Stimulated activated CD4-positive, alpha-beta T cell treated with anti-CD3 and anti-CD28 coated beads, Interleukin-4, amount 100 ng/mL, for 24 hours (primary cell): ENCODE data around the gene MAGEA4.

Source experiments
- DNase-seq: peaks from one replicate; pipeline ENCODE4 v3.0.0-alpha.2; 2020

Gene MAGEA4

DNA sequence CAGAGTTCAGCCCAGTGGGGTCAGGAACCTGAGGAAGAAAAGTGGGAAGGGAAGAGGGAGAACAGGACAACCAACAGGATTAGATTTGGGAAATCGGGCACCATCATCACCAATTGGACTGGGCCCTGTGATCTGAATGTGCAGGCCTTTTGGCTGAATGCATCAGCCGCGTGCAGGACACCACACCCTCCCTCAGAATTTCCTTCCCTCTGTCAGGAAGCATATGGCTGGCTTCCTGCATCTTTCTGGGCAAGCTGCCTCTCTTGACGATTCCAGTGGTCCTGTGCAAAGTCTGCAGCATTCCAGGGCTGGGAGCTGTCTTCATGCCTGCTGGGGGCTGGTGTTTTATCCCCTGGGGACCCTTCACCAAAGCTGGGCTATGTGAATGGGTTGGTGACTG is 16.4 kb downstream of the MAGEA4 start:
- no peak for DNase-seq

DNA sequence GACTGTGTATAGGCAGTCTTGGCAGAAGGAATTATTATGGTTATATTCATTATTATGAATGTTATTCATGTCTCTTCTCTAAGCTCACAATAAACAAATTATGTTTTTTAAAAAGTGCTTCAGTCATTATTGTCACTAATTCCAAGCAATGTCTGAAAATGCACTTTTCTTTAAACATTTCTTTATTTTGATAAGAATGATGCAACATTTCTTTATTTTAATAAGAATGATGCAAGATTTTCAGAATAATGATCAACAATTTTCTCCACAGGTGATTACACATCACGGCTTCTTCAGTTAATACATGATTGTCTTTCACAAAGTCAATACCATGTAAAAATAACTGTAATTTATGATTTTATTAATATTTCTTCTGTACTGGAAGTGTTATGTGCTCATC is 22.7 kb downstream of the MAGEA4 start:
- DNase-seq = no peak

DNA sequence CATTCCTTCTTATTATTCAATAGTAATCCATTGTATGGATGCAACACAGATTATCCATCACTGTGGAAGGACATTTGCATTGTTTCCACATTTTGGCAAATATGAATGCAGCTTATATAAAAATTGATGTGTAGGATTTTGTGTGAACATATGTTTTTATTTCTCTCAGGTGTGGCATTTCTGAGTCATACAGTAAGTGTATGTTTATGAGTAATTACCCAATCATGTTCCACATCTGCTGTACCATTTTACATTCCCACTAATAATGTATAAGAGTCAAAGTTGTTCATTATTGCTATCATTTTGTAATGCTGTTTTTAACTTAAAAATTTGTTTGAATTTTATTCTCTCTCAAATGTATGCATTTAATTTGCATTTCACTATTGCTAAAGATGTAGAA is 25.5 kb downstream of the MAGEA4 start:
- no peak for DNase-seq

DNA sequence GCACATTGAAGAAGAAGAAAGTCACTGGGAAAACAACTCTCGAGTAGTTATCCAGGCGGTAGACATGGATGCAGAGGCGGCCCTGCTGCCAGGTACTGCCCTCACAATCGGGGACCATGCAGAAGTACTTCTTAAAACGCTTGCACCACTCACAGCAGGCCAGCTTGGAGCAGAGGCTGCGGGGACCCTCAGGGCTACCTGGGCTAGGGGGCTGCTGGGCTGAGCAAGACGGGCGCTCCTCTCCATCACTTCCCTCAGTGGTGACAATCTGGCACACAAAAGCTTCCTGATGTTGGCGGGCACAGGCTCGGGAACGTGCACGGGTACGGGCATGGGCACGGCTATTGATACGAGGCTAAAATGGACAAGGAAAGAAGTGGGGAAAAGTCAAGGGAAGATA is 42.0 kb downstream of the MAGEA4 start:
- no peak for DNase-seq

DNA sequence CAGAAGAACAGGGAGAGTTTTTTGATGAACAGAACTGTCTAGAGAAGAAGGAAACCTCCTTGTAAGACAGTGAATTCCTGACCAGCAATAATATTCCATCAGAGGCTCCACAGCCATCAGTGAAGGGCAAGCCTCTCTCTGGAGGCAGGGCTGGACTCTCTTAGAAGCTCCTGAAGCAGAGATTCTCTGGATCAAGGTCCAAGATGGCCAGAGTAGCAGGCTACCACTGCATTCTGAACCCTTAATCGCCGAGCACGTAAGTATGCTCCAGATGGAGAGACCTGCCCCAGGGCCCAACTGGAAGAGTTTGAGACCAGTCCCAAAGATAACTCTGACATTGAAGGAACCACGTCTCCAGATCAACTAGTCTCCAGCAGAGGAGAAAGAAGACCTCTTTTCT is 45.4 kb downstream of the MAGEA4 start:
- DNase-seq = no peak

DNA sequence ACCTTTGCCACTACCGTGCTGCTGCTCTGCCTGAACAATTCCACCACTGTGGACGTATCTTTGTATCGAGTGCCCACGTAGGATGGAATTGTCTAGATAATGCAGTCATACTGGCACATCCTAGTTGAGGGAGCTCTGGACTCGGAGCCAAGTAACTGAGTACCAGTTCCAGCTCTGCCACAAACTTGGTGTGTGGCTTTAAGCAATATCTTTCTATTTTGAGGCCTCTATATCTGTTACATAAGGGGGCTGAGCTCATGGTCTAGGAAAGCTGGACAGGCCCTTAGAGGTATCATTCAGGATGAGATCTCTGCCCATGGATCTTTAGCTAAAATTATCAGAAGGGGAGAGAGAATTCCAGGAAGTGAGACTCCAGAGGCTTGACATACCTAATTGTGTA is 49.3 kb downstream of the MAGEA4 start:
- DNase-seq = no peak

DNA sequence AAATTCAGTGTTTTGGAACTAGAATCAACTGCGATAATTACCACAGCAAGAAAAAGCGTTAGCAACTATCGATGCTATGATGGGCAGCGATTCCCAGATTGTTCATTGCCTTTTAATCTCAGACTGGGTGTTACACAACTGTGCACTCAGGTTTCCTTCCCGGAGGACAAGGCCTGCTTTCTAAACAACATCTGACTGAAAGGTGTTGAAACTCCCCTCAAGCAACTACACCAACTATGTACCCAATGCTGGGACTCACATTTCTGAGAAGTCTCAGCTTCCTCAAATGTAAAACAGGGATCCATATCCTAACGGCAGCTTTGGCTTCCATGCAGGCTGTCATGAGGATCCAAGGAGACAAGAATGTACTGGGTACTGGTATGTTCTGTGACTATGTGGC is 53.5 kb downstream of the MAGEA4 start:
- no peak for DNase-seq

DNA sequence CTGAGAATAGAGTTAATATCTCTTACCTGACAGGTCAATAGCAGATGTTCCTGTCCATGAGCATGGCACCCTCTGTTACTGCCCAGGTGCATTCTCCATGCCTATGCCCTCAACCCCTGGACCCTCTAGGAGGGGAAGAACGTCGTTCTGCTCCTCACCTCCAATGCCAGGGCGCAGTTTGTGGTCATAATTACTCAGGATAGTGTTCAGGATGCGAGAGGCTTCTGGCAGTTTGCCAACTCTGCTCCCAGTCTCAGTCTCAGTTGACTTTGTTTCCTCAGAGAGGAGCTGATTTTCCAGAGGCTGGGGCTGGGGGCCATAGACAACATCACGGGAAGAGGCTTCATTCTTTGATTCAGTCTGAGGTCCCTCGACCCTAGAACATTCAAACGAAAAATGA is 57.3 kb downstream of the MAGEA4 start:
- DNase-seq = no peak

DNA sequence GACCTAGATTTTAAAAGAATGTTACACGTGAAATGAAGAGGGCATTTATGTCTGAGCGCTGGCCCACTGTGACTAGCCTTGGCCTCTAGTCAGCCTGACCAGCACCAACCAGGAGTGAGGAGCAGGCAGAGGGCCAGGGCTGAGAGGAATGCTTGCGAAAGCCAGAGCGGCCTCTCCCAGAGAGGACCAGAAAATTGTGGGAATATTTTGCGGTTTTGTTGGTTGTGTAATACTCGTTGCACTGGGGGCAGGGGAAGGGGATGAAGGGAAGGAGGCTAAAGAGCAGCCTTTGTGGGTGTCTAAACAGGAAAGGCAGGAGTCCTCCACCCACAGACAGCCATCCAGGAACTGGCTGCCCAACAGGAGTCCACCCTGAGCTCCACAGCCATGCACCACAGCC is 58.0 kb downstream of the MAGEA4 start:
- no peak for DNase-seq

DNA sequence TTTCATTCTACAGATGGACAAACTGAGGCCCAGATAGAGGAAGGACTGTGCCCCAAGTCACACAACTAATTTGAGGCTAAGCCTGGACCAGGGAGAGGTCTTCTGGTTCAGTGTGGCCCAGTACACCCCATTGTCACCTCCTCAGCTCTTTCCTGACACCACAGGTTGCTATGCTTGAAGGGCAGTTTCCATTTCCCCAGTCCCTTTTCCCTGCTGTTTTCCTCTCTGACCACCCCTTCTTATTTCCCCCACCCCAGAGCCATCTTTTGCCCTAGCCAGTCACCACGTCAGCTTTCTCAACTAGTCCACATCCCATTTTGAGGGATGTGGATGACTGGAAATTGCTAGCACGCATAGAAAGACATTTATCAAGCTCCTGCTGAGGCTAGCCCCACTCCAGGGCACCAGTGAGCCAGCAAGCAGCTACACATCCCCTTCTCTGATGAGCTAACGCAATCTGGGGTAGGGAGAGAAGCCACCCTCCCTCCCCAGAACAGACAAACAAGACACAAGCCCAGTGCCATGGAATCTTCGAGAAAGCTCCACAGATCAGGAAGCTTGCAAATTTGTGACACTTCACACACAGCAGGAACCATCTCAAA is 60.5 kb downstream of the MAGEA4 start:
- DNase-seq = no peak

DNA sequence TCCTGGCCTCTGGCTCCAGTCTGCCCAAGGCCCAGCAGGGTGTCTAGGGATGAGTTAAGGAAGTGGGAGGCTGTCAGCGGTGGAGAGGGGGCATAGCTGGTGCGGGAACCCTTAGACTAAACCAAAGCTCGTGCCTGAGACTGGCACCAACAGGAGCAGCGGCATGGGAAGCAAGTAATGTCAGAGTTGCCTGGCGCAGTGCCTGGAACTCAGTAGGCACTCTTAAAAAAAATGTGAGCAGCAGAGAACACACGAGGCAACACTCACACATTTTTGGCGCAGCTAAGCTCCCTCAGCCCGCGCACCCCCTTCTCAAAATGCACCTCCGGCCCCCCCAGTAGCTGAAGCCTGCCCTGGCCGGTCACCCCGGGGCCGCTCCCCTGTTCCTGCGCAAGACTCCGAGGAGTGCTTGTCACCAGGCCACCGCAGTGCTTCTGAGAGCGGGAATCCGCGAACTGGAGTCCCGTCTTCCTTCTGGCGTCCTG is 61.2 kb downstream of the MAGEA4 start:
- DNase-seq = no peak
